NOMO-1 (cell line): ENCODE data around the gene TBPL2.
"Not testable (repeated sequence)": the region's sequence is repeated elsewhere in the genome, so short reads cannot be mapped to it uniquely, and the experiment has no call there.

Source experiments
- DNase-seq, 2 experiments: peaks; one replicate each; lab custom pipeline; 2025; ENCODE audit not compliant: unreplicated experiment in 2 of 2; lab: John Stamatoyannopoulos, UW

TBPL2 gene

GRCh38 chr14:55446127-55446736 is 5.8 kb upstream of the TBPL2 start:
- DNase-seq = peak; percentile 26 to 53

DNA sequence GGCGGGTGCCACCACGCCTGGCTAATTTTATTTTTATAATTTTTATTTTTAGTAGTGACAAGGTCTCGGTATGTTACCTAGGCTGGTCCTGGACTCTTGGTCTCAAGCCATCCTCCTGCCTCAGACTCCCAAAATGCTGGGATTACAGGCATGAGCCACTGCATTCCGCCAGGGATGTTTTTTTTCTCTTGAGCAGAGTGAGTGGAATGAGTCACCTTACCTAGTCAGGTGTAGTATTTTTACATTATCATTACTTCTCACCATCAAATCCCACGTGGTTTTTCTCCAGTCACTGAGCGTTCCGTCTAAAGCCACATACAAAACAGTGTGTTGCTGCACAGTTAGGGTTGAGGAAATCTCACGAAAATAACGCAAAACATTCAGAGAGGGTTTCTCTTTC is 870 bp upstream of the TBPL2 start:
- no peak for DNase-seq

DNA sequence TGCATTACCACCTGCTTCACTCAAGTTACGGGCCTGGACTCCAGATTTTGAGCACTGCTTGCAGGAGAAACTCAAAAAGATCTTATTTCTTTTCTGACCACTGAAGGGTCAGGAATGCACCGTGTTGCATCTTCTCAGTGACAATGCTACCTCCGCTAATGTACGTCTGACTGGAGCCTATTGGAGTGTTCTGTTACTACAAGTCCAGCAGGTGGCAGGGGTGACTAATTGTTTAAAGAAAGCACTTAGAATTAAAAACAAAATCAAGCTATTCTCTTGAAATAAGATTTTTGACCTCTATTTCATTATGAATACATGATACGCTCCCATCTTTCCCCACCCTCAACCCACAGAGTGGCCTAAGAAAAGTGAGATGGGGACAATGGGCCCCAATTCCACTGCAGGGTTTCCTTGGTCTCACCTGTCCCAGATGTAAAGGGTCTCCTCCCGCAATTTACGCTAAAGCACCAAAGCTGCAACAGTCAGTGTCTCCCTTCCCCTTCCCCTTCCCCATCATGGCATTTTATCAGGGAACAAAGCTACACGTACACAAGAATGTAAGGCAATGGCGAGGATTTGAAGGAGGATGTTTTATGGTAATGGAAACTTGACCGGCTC is 2.2 kb downstream of the TBPL2 start:
- DNase-seq = peak in 1 of 2 experiments; percentile 30

- no peak for DNase-seq
These were observed 3.5 kb downstream of the TBPL2 start for GRCh38 chr14:55436931-55437330.

DNA sequence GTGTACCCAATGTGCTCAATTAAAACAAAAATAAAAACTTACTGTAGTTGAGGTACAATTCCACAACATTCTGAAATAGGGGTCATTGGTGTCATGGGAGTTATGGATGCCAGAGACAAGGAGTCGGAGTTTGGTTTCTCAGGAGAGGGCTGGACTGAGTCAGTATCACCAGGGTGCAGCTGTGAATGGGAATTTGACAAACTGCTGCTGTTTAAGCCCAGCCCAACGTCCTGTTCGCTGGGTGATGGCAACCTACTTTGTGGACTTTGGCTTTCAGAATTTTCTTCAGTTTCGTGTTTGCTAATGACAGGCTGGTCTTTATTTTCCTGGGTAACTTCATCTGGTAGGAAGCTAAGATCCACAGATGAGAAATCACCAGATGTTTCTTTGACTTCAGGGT is 3.9 kb downstream of the TBPL2 start:
- no peak for DNase-seq

GRCh38 chr14:55434805-55435174 is 5.6 kb downstream of the TBPL2 start:
- DNase-seq = no peak

DNA sequence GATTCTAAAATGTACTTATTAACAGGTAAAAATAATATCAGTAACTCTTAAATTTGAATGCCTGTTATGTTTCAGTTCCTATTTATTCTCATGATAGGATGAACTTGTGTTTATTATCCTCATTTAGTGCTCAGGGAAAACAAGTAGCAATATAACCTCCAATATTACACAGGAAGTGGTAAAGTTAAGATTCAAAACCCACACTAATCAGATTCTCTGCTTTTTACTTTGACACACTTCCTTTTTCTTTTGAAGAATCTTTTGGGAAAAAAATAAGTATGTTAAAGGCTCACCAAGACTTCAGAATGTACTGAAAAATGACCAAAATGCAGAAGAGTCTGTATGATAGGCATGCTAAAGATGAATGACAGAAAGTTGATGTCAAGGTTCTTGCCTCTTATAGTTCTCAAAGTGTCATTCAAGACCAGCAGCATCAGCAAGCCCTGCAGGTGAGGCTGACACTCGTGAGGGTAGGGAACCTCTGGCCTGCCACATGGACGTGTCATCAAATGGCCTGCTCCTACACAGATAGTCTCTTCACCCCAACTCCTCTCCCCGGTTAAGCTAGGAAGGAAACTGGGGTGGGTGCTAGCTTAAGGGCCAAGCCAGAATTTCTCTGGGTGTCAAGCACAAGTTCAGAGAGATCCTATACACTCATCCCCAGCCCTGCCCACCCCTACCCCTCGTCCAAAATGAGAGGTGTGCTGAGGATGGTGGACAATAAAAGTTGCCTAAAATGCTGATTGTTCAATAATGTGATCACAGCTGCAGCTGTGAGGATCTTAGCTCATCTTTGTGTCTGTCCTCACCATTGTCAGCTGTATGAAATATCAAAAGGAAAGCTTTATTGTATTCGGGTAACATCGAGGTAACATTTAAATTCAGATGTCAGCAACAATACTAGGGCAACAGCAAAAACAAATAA is 6.3 kb downstream of the TBPL2 start:
- peak in 1 of 2 experiments; percentile 26 for DNase-seq

DNA sequence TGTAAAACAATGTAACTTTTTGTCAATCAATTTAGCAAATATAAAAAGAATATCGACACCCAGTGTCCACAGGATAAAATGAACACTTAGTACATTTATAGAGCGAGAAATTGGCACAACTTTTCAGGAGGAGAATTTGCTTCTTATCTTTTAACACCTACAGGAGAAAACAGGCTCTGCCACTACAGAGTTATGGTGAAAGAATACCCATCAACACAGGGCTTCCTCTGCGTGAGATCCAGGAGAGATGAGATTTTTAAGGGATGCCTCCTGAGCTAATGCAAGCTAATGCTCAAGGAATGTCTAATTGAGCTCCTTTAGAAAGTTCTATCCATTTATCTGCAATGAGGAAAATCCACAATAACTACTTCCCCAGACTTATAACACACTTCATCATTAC is 7.8 kb downstream of the TBPL2 start:
- DNase-seq = no peak

DNA sequence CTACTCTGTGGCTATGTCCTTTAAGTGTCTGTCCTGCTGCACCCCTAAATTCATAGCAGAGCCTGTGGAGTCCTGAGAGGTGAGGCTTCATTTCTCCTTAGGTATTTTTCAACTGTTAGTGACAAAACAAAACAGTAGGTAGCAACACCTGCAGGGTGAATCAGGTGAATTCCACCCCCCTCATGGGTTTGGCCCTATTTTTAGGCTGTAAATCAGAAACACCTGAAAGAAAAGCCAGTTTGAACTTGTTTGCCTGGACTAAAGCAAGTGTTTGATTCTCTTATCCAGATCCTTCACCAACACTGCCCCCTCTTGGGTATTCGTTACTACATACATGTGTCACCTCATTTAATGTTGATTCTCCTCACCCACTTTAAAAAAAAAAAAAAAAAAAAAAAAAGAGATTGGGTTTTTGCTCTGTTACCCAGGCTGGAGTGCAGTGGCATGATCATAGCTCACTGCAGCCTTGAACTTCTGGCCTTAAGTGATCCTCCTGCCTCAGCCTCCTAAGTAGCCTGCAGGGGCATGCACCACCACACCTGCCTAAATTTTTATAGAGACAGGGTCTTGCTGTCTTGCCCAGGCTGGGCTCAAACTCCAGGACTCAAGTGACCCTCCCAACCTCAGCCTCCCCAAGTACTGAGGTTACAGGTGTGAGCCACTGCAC is 10.3 kb downstream of the TBPL2 start:
- DNase-seq = peak in 1 of 2 experiments; percentile 37

- DNase-seq = no peak
These were observed 13.0 kb downstream of the TBPL2 start for GRCh38 chr14:55427439-55427838.

DNA sequence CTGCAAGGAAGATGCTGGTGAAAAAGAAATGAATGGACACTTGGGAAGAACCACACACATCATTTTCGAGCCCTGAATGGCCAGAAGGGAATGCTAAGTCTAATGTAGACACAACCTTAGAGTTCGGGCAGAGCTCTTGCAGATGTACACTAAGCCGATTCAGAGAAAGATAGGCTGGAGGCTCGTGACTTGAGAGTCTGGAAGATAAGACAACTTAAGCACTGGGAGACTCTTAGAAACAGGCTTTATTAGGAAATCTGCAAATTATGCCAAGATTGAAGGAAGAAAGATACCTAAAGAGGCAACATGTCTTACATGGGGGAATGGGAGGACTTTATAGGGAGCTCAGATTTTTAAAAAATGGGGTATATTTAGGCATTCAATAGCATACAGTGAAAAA is 13.5 kb downstream of the TBPL2 start:
- no peak for DNase-seq

- DNase-seq = no peak
These were observed 15.3 kb downstream of the TBPL2 start for GRCh38 chr14:55425091-55425490.

- DNase-seq = no peak
These were observed 16.4 kb downstream of the TBPL2 start for GRCh38 chr14:55423969-55424368.

GRCh38 chr14:55422338-55422737 is 18.1 kb downstream of the TBPL2 start:
- DNase-seq = not testable (repeated sequence)

GRCh38 chr14:55419663-55420062 is 20.8 kb downstream of the TBPL2 start:
- no peak for DNase-seq

GRCh38 chr14:55418411-55418810 is 22.0 kb downstream of the TBPL2 start:
- no peak for DNase-seq

DNA sequence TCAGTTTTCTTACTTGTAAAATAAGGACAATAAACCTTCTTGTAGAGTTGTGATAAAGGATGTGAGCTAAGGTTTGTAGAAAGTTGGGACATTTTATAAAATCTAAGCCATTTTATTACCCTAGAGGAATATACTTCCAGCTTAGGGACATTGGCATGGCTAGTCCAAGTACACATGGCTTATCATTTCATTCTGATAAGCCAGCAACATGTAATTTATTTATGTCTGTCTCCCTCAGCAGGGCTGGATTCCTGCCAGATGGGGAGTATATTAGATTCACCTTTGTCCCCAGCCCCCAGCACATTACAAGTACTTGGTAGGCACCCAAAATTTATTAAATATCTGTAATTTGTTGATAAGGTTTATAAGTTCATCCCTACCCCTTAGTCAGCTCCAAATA is 22.5 kb downstream of the TBPL2 start:
- DNase-seq = no peak

DNA sequence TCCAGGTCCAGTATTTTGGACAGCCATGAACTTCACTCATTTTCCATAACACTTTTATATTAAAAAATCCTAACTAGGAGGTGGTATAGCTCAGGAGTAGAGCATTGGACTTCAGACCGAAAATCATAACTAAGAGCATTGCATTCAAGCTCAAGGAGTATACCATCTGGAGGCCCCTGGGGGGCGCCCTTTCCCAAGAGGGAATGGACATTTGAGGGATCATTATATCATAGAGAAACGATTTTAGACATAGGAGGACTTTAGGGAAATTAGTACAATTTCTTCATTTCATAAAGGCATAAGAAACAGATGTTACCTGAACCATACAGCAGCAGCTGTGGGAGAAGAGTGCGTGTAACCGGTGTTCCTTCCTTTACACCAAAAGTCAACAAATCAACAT is 23.6 kb downstream of the TBPL2 start:
- DNase-seq = peak; percentile 15 to 17

GRCh38 chr14:55414551-55414950 is 25.9 kb downstream of the TBPL2 start:
- DNase-seq = no peak

- no peak for DNase-seq
These were observed 27.7 kb downstream of the TBPL2 start for GRCh38 chr14:55412676-55413075.
